OCI-LY1 (cell line): ENCODE measurements around the gene B4GALT5.

Experiments
- CTCF ChIP-seq: fragments of 200-600 bp; sonication (generic), shearing (Covaris generic); IDR thresholded peaks from 2 replicates; pipeline ENCODE4 v1.5.1; 2017; ENCODE audit warnings: mild to moderate bottlenecking, antibody characterized with exemption, low read length, moderate library complexity, mixed read lengths
- EZH2 ChIP-seq: fragments of 200-600 bp; sonication (generic), shearing (Covaris generic); IDR thresholded peaks from 2 replicates; pipeline ENCODE4 v1.8.0; 2017; ENCODE audit warnings: borderline replicate concordance, mixed run types, mild to moderate bottlenecking, antibody characterized with exemption, low read length, moderate library complexity, mixed read lengths

- TF ChIP-seq CTCF (no peak), EZH2 (no peak)
Measured at GRCh38 chr20:49682278-49682677, 31.4 kb downstream of the B4GALT5 start.
